ENCODE data around the gene E2F4. TPM values are rescaled to one million over a fixed set of nuclear protein-coding genes. Genes with fewer than 3 reads are reported as not detected.

The E2F4 gene
- total and polyA plus RNA-seq, 9 of the 15 experiments (the other 6 are each of a cell fraction or from before 2014, with no cell fraction given): 9.7 to 139 (median 106) TPM

GRCh38 chr16:67247192-67248072 is 55.5 kb downstream of the E2F4 start, which contains the start of gene FHOD1 (continued):
- TF ChIP-seq HES1 (IDR thresholded peaks at IDR 0.05; ENCODE audit: low read depth): no peak
- TF ChIP-seq SRSF1 (IDR thresholded peaks at IDR 0.05; ENCODE audit: low read depth, low read length): no peak
- TF ChIP-seq HBP1 (CRISPR knock-in tag; IDR thresholded peaks at IDR 0.05): no peak
- TF ChIP-seq XRCC5 (IDR thresholded peaks at IDR 0.05; ENCODE audit: low read depth, low read length): no peak
- TF ChIP-seq SAP30 (IDR thresholded peaks at IDR 0.05; ENCODE audit: borderline replicate concordance, insufficient read depth, low read depth, low read length, poor library complexity, severe bottlenecking): no peak
- TF ChIP-seq, protein P1, sequence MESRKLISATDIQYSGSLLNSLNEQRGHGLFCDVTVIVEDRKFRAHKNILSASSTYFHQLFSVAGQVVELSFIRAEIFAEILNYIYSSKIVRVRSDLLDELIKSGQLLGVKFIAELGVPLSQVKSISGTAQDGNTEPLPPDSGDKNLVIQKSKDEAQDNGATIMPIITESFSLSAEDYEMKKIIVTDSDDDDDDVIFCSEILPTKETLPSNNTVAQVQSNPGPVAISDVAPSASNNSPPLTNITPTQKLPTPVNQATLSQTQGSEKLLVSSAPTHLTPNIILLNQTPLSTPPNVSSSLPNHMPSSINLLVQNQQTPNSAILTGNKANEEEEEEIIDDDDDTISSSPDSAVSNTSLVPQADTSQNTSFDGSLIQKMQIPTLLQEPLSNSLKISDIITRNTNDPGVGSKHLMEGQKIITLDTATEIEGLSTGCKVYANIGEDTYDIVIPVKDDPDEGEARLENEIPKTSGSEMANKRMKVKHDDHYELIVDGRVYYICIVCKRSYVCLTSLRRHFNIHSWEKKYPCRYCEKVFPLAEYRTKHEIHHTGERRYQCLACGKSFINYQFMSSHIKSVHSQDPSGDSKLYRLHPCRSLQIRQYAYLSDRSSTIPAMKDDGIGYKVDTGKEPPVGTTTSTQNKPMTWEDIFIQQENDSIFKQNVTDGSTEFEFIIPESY (CRISPR knock-in tag; IDR thresholded peaks at IDR 0.05): peak; percentile 39; the same call in 1 of the 2 replicates
- TF ChIP-seq CCAR2 (IDR thresholded peaks at IDR 0.05; ENCODE audit: low read depth, low read length): no peak
- no peak for TF ChIP-seq MITF (IDR thresholded peaks at IDR 0.05)
- TF ChIP-seq OTX1 (CRISPR knock-in tag; IDR thresholded peaks at IDR 0.05): no peak
- no peak for TF ChIP-seq CBX8 (IDR thresholded peaks at IDR 0.05; ENCODE audit: borderline replicate concordance, extremely low read depth, low read depth, low read length, poor library complexity, severe bottlenecking)
- TF ChIP-seq, protein P2, sequence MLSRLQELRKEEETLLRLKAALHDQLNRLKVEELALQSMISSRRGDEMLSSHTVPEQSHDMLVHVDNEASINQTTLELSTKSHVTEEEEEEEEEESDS (CRISPR knock-in tag; IDR thresholded peaks at IDR 0.05): no peak
- TF ChIP-seq HMGXB4 (CRISPR knock-in tag; IDR thresholded peaks at IDR 0.05): 0 out of 2 replicates have a peak, but pooled peaks have one; percentile 84
- TF ChIP-seq ZNF778 (CRISPR knock-in tag; IDR thresholded peaks at IDR 0.05): no peak
- 0 out of 2 replicates have a peak, but pooled peaks have one; percentile 28 for TF ChIP-seq NBN (IDR thresholded peaks at IDR 0.05; ENCODE audit: low read depth)
- TF ChIP-seq, protein P3, sequence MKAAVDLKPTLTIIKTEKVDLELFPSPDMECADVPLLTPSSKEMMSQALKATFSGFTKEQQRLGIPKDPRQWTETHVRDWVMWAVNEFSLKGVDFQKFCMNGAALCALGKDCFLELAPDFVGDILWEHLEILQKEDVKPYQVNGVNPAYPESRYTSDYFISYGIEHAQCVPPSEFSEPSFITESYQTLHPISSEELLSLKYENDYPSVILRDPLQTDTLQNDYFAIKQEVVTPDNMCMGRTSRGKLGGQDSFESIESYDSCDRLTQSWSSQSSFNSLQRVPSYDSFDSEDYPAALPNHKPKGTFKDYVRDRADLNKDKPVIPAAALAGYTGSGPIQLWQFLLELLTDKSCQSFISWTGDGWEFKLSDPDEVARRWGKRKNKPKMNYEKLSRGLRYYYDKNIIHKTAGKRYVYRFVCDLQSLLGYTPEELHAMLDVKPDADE (conservative IDR thresholded peaks at IDR 0.05; ENCODE audit: control insufficient read depth, low read depth, low read length): no peak
- TF ChIP-seq PHB (CRISPR knock-in tag; IDR thresholded peaks at IDR 0.05): 0 out of 2 replicates have a peak, but pooled peaks have one; percentile 69
